Esophagus squamous epithelium (tissue), 5 donors: ENCODE results near the gene MACROH2A2. TPM values are rescaled to one million over a fixed set of nuclear protein-coding genes. Genes with fewer than 3 reads are reported as not detected.

Experiments used
- DNase-seq: peaks from one replicate; lab custom pipeline; 2025; lab: John Stamatoyannopoulos, UW
- H3K27ac ChIP-seq, 4 donors: fragments of 200-600 bp; sonication (generic); one replicate each; pipeline ENCODE4 v1.5.1; 2016 to 2019; ENCODE audit warnings: mild to moderate bottlenecking in 1 of 4
- H3K27me3 ChIP-seq, 4 donors: fragments of 200-600 bp; sonication (generic); 1 replicate in 3 of 4; 2 replicates in 1 of 4; pipeline versions ENCODE4 v1.5.1 to v1.6.0; 2017 to 2021; ENCODE audit warnings: antibody characterized with exemption in 1 of 4
- H3K36me3 ChIP-seq, 3 donors: fragments of 200-600 bp; sonication (generic); one replicate each; pipeline ENCODE4 v1.5.1; 2016 to 2019
- H3K4me1 ChIP-seq, 3 donors: fragments of 200-600 bp; sonication (generic); one replicate each; pipeline ENCODE4 v1.5.1; 2017 to 2019
- H3K4me3 ChIP-seq, 4 donors: fragments of 200-600 bp; sonication (generic); 1 replicate in 3 of 4; 2 replicates in 1 of 4; pipeline ENCODE4 v1.5.1; 2016 to 2019; ENCODE audit warnings: mild to moderate bottlenecking in 2 of 4, moderate library complexity in 1 of 4
- H3K9me3 ChIP-seq, 3 donors: fragments of 200-600 bp; sonication (generic); one replicate each; pipeline ENCODE4 v1.5.1; 2016 to 2019
- POLR2A ChIP-seq, 4 donors: fragments of 450-650 bp; IDR thresholded peaks; one replicate each; pipeline ENCODE4 v1.6.1; 2017; ENCODE audit warnings: antibody characterized with exemption in 4 of 4, mild to moderate bottlenecking in 4 of 4, moderate library complexity in 3 of 4
- WGBS, 2 donors: methylation state at CpG; one replicate each; pipeline ENCODE4 v1.1.5; 2018; 5-methylcytosine and 5-hydroxymethylcytosine counted together
- intact Hi-C: fragments of 100-400 bp; cut with DNase I; formaldehyde crosslinking; loops from one replicate; pipeline ENCODE4 v1.15.0; 2022
- total RNA-seq, 4 donors: library from RNA; depleted of rRNA; stranded (reverse); fragments of >200 nt; gene quantifications; one replicate each; pipeline ENCODE4 v1.1.0, GENCODE V29; 2016
- TF ChIP-seq, protein P1 (sequence below), 6 experiments: fragments of 450-650 bp in 4 of 6; fragments of 200-600 bp in 2 of 6; sonication (generic) in 2 of 6; IDR thresholded peaks; one replicate each; pipeline ENCODE4 v1.5.1; 2016 to 2019; ENCODE audit warnings: antibody characterized with exemption in 6 of 6, mild to moderate bottlenecking in 4 of 6, moderate library complexity in 4 of 6
- donor health status: DM: yes; HTN: yes; CAD: no.

Gene MACROH2A2
- total RNA-seq, 4 donors from 2014 or later: 19.8 to 32.0 (median 22.4) TPM

- intact Hi-C loops: no loop called here
- TF ChIP-seq, protein P1, sequence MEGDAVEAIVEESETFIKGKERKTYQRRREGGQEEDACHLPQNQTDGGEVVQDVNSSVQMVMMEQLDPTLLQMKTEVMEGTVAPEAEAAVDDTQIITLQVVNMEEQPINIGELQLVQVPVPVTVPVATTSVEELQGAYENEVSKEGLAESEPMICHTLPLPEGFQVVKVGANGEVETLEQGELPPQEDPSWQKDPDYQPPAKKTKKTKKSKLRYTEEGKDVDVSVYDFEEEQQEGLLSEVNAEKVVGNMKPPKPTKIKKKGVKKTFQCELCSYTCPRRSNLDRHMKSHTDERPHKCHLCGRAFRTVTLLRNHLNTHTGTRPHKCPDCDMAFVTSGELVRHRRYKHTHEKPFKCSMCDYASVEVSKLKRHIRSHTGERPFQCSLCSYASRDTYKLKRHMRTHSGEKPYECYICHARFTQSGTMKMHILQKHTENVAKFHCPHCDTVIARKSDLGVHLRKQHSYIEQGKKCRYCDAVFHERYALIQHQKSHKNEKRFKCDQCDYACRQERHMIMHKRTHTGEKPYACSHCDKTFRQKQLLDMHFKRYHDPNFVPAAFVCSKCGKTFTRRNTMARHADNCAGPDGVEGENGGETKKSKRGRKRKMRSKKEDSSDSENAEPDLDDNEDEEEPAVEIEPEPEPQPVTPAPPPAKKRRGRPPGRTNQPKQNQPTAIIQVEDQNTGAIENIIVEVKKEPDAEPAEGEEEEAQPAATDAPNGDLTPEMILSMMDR (IDR thresholded peaks at IDR 0.05): no peak
- TF ChIP-seq POLR2A (IDR thresholded peaks at IDR 0.05): no peak
Measured at GRCh38 chr10:70066190-70066589, 13.5 kb downstream of the MACROH2A2 start.

DNA sequence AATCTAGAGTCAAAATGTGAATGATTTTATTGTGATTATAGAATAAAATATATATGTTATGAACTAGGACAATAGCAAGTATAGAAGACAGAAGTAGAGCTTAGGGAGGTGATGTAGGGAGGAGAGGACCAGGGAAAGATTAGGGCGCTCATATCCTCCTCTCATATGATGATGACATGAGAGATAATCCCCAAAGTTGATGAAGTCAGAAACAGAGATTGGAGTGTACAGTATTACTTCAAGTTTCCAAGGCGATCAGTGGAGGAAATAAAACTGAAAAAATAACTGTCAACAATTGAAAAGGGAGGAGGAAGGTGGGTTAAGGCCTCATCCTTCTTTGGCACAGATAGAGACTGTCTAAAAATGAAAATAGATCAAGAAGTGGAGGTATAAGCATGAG lies 14.9 kb downstream of the MACROH2A2 start:
- 67 to 86% methylated on average over 2 of the region's 2 CpGs for WGBS, 2 donors
- no peak for DNase-seq
- Histone ChIP-seq H3K27me3 (no peaks in the 10 kb centered on the region), H3K4me3 (no peak overlapping the region), H3K36me3 (peaks cover 0 to 6% (median 0%) of the 10 kb centered on the region in 3 donors), H3K9me3 (no peaks in the 10 kb centered on the region), H3K4me1 (no peaks in the 10 kb centered on the region), H3K27ac (no peak overlapping the region)
- TF ChIP-seq POLR2A (IDR thresholded peaks at IDR 0.05): no peak
- intact Hi-C loops: no loop called here

More at GRCh38 chr10:70066190-70066589, 13.5 kb downstream of the MACROH2A2 start:
- Histone ChIP-seq H3K4me1 (no peaks in the 10 kb centered on the region), H3K9me3 (no peaks in the 10 kb centered on the region), H3K4me3 (no peak overlapping the region), H3K36me3 (peaks cover 0 to 6% (median 0%) of the 10 kb centered on the region in 3 donors), H3K27ac (no peak overlapping the region), H3K27me3 (no peaks in the 10 kb centered on the region)
- WGBS, 2 donors: 83 to 85% methylated on average over 3 of the region's 3 CpGs
- no peak for DNase-seq

- no peak for TF ChIP-seq POLR2A (IDR thresholded peaks at IDR 0.05)
- TF ChIP-seq, protein P1 (IDR thresholded peaks at IDR 0.05): no peak
- no peaks in the 10 kb centered on the region for H3K4me1 ChIP-seq
- H3K9me3 ChIP-seq: no peaks in the 10 kb centered on the region
- no peaks in the 10 kb centered on the region for H3K27me3 ChIP-seq
- intact Hi-C loops: no loop called here
- DNase-seq: no peak
- no peak overlapping the region for H3K27ac ChIP-seq
- 90 to 91% methylated on average over 10 of the region's 10 CpGs for WGBS, 2 donors
- H3K4me3 ChIP-seq: no peak overlapping the region
- peaks cover 0 to 6% (median 0%) of the 10 kb centered on the region in 3 donors for H3K36me3 ChIP-seq
Measured at GRCh38 chr10:70068925-70069324, 16.3 kb downstream of the MACROH2A2 start.

GRCh38 chr10:70069346-70069745 lies 16.7 kb downstream of the MACROH2A2 start:
- Histone ChIP-seq H3K27ac (no peak overlapping the region), H3K36me3 (peaks cover 0 to 6% (median 0%) of the 10 kb centered on the region in 3 donors), H3K4me3 (no peak overlapping the region), H3K27me3 (no peaks in the 10 kb centered on the region), H3K9me3 (no peaks in the 10 kb centered on the region), H3K4me1 (no peaks in the 10 kb centered on the region)
- DNase-seq: no peak
- TF ChIP-seq POLR2A (IDR thresholded peaks at IDR 0.05): no peak
- TF ChIP-seq, protein P1 (IDR thresholded peaks at IDR 0.05): no peak
- 76 to 90% methylated on average over 5 of the region's 5 CpGs for WGBS, 2 donors
- intact Hi-C loops: no loop called here

DNA sequence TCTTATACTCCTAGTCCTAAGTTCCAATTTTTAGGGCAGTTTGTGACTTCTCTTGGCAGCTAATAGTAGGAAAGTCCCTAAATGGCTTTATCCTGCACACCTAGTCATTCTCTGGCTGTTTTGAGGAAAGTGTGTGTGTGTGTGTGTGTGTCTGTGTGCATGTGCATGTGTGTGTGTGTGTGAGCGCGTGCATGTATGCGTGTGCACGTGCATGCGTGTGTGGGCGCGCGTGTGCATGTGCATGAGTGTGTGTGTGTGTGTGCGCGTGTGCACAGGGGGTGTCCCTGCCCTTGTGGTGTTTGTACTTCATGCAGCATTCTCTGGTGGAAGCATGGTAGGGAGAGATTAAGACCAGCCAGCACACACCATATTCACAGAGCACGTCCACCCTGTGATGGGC lies 18.2 kb downstream of the MACROH2A2 start:
- Histone ChIP-seq H3K4me1 (no peaks in the 10 kb centered on the region), H3K27ac (no peak overlapping the region), H3K36me3 (peaks cover 0 to 5% (median 0%) of the 10 kb centered on the region in 3 donors), H3K27me3 (no peaks in the 10 kb centered on the region), H3K4me3 (no peak overlapping the region), H3K9me3 (no peaks in the 10 kb centered on the region)
- TF ChIP-seq, protein P1 (IDR thresholded peaks at IDR 0.05): no peak
- no peak for TF ChIP-seq POLR2A (IDR thresholded peaks at IDR 0.05)
- 96 to 99% methylated on average over 11 of the region's 11 CpGs for WGBS, 2 donors
- intact Hi-C loops: no loop called here
- DNase-seq: no peak

DNA sequence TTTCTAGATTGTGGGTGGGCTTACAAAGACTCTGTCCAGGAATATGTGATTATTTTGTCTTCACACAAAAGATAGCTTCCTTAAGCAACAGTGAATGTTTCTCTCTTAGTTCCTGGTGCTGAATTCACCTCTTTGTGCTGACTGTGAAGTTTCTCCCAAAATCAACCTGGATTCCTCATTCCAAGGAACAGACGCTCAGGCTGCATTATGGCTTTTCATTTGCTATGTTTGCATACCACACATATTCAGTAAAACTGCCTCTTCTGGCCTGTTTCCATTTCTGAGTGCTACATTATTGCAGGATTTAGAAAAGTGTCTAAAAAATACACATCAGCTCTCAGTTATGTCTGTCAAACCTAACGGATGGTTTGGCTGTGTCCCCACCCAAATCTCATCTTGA lies 21.5 kb downstream of the MACROH2A2 start:
- 63 to 90% methylated on average over 2 of the region's 2 CpGs for WGBS, 2 donors
- no peak overlapping the region for H3K27ac ChIP-seq

More for the DNA sequence above, 21.5 kb downstream of the MACROH2A2 start:
- Histone ChIP-seq H3K27me3 (no peaks in the 10 kb centered on the region), H3K4me3 (no peak overlapping the region), H3K9me3 (no peaks in the 10 kb centered on the region), H3K36me3 (peaks cover 0 to 15% (median 0%) of the 10 kb centered on the region in 3 donors), H3K4me1 (no peaks in the 10 kb centered on the region)
- intact Hi-C loops: no loop called here
- TF ChIP-seq, protein P1 (IDR thresholded peaks at IDR 0.05): no peak
- no peak for TF ChIP-seq POLR2A (IDR thresholded peaks at IDR 0.05)
- no peak for DNase-seq
